ENCODE results near the gene TAS2R42.

The TAS2R42 gene, protein sequence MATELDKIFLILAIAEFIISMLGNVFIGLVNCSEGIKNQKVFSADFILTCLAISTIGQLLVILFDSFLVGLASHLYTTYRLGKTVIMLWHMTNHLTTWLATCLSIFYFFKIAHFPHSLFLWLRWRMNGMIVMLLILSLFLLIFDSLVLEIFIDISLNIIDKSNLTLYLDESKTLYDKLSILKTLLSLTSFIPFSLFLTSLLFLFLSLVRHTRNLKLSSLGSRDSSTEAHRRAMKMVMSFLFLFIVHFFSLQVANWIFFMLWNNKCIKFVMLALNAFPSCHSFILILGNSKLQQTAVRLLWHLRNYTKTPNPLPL

GRCh38 chr12:11186837-11187236, at the start of gene TAS2R42:
TSS of gene TAS2R42 (minus strand) at chr12:11186937. CDS start at chr12:11186937, 0 bp downstream.
- DNase-seq = no peak

GRCh38 chr12:11233532-11233931, 46.8 kb upstream of the TAS2R42 start:
- no peak for DNase-seq

DNA sequence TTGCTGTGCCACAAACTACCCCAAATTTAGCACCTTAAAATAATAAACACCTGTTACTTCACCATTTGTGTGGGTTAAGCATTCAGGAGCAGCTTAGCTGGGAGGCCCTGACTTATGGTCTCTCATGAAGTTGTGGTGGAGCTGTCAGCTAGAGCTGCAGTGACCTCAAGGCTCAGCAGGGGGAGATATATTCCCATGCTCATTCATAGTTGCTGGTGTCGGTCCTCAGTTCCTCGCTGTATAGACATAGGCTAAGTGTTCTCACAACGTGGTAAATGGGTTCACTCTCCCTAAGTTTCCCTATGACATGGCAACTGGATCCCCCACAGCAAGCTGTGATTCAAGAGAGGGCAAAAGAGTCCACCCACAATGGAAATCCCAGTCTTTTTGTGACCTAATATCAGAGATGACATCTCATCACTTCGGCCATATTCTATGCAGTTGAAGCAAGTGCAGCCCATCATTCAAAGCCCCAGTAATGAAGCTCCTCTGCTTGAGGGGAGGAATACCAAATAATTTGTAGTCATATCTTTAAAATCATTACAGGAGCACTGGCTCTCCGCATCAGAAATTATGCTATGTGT, 41.7 kb upstream of the TAS2R42 start:
- DNase-seq = peak; percentile 36

DNA sequence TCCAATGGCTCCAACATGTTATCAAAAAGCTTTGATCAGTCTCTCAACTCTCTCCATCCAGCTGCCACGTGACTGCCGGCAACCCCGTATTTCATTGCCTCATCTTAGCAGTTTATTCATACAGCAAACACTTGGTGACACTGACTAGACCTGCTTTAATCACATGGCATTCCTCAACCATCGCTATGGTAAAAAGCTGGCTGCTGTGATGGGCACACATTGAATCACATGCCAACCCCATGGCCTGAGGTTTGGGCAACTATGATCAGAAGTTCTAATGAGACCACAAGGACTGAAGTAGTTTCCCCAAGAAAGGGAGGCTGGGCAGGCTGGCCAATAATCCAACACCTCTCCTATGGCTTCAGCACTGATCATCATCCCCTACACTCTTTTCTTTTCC, 40.6 kb upstream of the TAS2R42 start:
- no peak for DNase-seq

- DNase-seq = no peak
Observed at GRCh38 chr12:11209113-11209512, 22.4 kb upstream of the TAS2R42 start.

GRCh38 chr12:11204173-11204572, 17.4 kb upstream of the TAS2R42 start:
- no peak for DNase-seq

DNA sequence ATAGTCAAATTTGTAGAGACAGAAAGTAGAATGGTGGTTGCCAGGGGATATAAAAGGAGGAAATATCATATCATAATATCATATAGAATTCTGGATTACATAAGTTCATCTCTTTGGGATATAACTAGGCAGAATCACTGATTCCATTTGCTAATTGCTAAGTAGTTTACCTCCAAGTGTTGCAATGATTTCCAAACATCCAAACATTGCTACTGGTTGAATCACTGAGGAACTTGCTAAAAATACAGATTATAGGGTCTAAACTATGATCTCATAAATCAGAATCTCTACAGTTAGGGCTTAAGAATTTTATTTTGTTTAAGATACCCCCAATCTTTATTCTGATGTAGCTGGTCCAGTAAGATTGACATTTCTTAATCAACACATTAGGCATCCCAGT, 16.1 kb upstream of the TAS2R42 start:
- DNase-seq = no peak

GRCh38 chr12:11183011-11183410, 3.7 kb downstream of the TAS2R42 start:
- DNase-seq = no peak

DNA sequence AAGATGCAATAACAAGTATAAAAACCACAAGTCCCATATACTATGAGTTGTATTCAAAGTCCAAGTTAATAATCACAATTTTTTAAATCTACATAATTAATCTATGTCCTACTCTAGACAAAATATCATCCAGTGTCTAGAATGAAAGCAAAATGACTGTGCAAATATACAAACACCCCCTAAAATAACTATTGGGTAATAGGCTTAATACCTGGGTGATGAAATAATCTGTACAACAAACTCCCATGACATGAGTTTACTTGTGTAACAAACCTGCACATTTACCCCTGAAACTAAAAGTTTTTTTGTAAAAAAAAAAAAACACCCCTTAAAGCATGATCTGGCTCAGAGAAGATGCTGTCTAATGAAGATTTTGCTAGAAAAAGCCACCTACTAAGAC, 4.2 kb downstream of the TAS2R42 start:
- no peak for DNase-seq

GRCh38 chr12:11178250-11178649, 8.5 kb downstream of the TAS2R42 start:
- DNase-seq = no peak

- DNase-seq = peak; percentile 62
Observed at GRCh38 chr12:11174022-11174421, 12.7 kb downstream of the TAS2R42 start.

- peak; percentile 13 for DNase-seq
Observed at GRCh38 chr12:11171969-11172675, 14.6 kb downstream of the TAS2R42 start.

- DNase-seq = peak; percentile 96
Observed at GRCh38 chr12:11171145-11171968, 15.4 kb downstream of the TAS2R42 start, which contains the start of gene SMIM10L1. TSS of gene SMIM10L1 (plus strand) at chr12:11171194. CDS start at chr12:11171357, 163 bp downstream.

GRCh38 chr12:11170810-11171144, 16.0 kb downstream of the TAS2R42 start:
- DNase-seq = no peak

DNA sequence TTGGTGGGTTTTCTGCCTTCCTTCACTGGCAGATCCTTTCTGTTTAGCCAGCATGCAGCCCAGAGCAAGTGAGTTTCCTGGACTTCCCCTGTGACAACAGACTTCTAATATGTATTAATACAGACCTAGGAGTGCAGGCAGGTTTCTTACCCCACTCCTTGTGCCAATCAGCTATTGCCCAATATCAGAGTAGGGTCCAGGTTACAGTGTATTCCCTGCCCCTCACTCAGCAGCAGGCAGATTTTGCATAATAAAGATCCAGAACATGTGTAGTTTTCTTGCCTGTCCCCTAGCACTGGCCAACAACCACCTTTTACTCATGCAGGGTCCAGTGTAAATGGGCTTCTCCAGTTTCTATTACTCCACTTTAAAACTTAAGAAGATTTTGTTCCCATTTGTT, 20.4 kb downstream of the TAS2R42 start:
- no peak for DNase-seq

- no peak for DNase-seq
Observed at GRCh38 chr12:11164384-11164783, 22.4 kb downstream of the TAS2R42 start.

- no peak for DNase-seq
Observed at GRCh38 chr12:11162502-11162901, 24.2 kb downstream of the TAS2R42 start.

DNA sequence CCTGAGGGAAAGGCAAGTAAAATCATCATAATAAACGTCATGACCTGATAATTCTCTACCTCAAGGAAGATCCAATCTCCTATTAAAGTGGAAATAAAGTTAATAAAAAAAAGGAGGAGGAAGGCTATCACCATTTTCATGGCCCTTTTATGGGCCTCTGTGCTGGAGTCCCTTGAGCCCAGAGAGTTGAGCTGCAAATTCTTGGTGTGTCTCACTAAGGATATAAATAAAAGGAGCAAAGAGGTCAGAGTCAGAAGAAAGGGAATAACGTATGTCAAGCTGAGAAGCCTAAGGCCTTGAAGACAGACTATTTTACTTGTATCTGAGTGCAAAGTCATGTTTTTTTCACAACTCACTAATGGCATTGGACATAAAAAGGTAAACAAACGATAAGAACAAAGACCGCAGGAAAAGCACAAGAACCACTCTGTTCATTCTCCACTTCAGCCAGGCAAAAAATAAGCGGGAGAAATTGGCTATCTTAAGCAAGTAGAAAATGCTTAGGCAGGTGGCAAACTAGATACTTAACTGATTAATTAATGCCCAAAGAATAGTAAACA, 27.8 kb downstream of the TAS2R42 start:
- no peak for DNase-seq

DNA sequence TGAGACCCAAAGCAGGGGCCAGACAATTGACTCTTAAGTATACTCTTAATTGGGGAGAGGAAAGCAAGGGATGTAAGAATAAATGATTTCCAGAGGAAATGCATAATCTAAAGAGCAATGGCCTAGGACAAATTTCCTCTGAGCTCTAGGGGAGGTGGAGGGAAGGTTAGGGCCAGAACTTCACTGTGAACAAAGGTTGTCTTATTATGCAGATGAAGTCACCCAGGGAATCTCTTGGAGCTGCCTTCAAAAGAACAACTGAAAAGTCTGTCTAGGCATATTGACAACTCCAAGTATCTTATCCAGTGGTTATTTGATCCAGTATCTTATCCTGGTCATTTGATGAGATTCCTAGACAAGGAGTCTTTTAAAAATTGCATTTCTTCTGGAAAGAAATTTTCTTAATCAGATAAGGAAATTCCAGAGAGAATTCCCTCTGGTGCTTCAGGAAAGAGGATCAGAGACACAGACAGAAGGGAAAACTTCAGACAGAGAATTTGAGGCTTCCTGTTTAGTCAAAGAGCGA, 32.3 kb downstream of the TAS2R42 start:
- no peak for DNase-seq

DNA sequence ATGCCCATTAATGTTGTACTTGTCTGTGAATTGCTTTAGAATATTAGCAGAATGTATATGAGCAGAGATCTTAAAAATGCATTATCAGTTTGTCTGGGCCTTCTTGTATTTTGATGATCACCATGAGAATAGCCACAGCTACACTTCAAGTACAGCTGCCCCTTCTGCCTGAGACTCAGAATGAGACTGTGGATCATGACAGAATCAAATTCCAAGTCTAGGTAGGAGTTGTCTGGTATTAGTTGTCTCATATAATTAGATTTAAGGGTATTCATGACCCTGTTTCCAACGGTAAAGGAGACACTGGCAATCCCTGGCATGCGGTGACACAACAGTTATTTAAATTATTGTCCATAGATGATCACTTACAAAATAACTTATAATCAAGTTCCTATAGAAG, 34.0 kb downstream of the TAS2R42 start:
- DNase-seq = no peak

GRCh38 chr12:11150832-11151231, 35.9 kb downstream of the TAS2R42 start:
- DNase-seq = no peak

DNA sequence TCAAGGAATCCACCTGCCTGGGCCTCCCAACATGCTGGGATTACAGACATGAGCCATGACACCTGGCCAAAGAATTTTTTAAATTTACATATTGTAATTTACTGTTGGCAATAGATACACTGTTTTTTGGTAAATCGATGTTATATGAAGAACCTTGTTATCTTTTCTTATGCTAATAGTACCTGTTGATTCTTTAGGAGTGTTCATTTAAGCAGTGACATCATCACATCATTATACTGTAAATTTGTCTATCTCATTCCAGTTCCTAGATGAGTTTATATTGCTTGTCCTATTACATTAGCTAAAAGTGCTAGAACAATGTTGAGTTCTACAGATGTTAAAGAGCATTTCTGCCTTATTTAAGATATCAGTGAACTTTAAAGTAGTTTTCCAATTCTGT, 39.3 kb downstream of the TAS2R42 start:
- no peak for DNase-seq

DNA sequence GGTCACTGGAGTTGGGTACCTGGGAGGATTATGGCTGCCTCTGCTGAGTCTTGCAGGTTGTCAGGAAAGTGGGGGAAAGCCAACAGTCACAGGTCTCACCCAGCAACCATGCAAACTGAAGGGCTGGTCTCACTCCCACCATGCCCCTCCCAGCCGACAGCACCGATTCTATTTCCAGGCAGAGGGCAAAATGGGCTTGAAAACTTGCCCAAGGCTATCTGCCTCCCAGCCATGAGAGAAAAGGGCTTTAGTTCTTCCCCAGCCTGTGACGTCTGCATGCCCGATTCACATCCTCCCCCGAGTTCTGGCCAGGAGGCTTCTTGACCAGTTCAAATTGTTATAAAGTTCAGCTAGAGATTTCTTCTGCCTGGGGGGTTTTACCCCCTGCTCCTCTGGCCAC, 42.4 kb downstream of the TAS2R42 start:
- no peak for DNase-seq
